ENCODE results near the gene LBH.

Gene LBH

DNA sequence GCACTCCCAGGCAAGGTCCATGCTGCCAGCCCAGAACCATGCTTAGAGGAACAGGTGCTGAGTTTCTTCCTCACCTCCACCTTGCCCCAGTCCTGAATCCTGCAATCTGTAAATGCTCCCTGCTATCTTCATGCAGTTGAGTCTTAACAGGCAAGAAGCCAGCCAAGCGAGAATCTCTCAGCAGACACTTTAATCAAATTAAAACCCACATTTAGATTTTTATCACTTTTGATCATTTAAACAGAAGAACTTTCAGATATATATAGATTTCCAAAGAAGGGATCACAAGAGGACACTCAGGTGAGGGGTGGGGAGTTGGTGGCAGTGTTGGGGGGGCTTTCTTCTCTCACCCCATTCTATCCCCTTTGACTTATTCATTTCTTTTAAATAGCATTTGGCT lies 25.9 kb upstream of the LBH start:
- no peaks in the 10 kb centered on the region for H3K4me1 ChIP-seq
- no peak overlapping the region for H3K9ac ChIP-seq
- H3K4me2 ChIP-seq (ENCODE audit: low read length): no peak overlapping the region
- H3K27ac ChIP-seq: no peak overlapping the region
- no peak overlapping the region for H2AFZ ChIP-seq
- H3K9me3 ChIP-seq (ENCODE audit: control insufficient read depth, low read length): no peaks in the 10 kb centered on the region
- no peak for TF ChIP-seq CTCF (IDR thresholded peaks at IDR 0.05)
- H3K79me2 ChIP-seq: no peaks in the 10 kb centered on the region
- H3K36me3 ChIP-seq (ENCODE audit: control insufficient read depth, insufficient read depth, low read length): no peaks in the 10 kb centered on the region
- H3K27me3 ChIP-seq (ENCODE audit: control insufficient read depth, insufficient read depth, low read length): no peaks in the 10 kb centered on the region
- no peak overlapping the region for H3K4me3 ChIP-seq (ENCODE audit: low read depth, low read length)

GRCh38 chr2:30206461-30207430 lies 24.6 kb upstream of the LBH start:
- Histone ChIP-seq H3K9ac (no peak overlapping the region), H3K4me2 (ENCODE audit: low read length) (no peak overlapping the region), H3K27ac (no peak overlapping the region), H2AFZ (no peak overlapping the region), H3K79me2 (no peaks in the 10 kb centered on the region), H3K27me3 (ENCODE audit: control insufficient read depth, insufficient read depth, low read length) (no peaks in the 10 kb centered on the region), H3K4me3 (ENCODE audit: low read depth, low read length) (no peak overlapping the region), H3K36me3 (ENCODE audit: control insufficient read depth, insufficient read depth, low read length) (no peaks in the 10 kb centered on the region), H3K9me3 (ENCODE audit: control insufficient read depth, low read length) (no peaks in the 10 kb centered on the region), H3K4me1 (no peaks in the 10 kb centered on the region)
- no peak for TF ChIP-seq CTCF (IDR thresholded peaks at IDR 0.05)

- TF ChIP-seq CTCF (IDR thresholded peaks at IDR 0.05): peak; percentile 96
- Histone ChIP-seq H3K9ac (no peak overlapping the region), H3K27ac (no peak overlapping the region), H3K36me3 (ENCODE audit: control insufficient read depth, insufficient read depth, low read length) (no peaks in the 10 kb centered on the region), H3K9me3 (ENCODE audit: control insufficient read depth, low read length) (no peaks in the 10 kb centered on the region), H3K4me1 (no peaks in the 10 kb centered on the region), H3K4me3 (ENCODE audit: low read depth, low read length) (peak overlapping the region; percentile 9), H3K79me2 (no peaks in the 10 kb centered on the region), H3K27me3 (ENCODE audit: control insufficient read depth, insufficient read depth, low read length) (no peaks in the 10 kb centered on the region), H3K4me2 (ENCODE audit: low read length) (no peak overlapping the region), H2AFZ (peak overlapping the region; percentile 38)
Measured at GRCh38 chr2:30208453-30208852, 22.9 kb upstream of the LBH start.

GRCh38 chr2:30209227-30209626 lies 22.1 kb upstream of the LBH start:
- H3K9me3 ChIP-seq (ENCODE audit: control insufficient read depth, low read length): no peaks in the 10 kb centered on the region
- H3K4me2 ChIP-seq (ENCODE audit: low read length): no peak overlapping the region
- H3K4me3 ChIP-seq (ENCODE audit: low read depth, low read length): no peak overlapping the region
- no peaks in the 10 kb centered on the region for H3K79me2 ChIP-seq
- H3K36me3 ChIP-seq (ENCODE audit: control insufficient read depth, insufficient read depth, low read length): no peaks in the 10 kb centered on the region
- H3K9ac ChIP-seq: no peak overlapping the region
- H3K4me1 ChIP-seq: no peaks in the 10 kb centered on the region
- H3K27ac ChIP-seq: no peak overlapping the region
- TF ChIP-seq CTCF (IDR thresholded peaks at IDR 0.05): no peak
- H3K27me3 ChIP-seq (ENCODE audit: control insufficient read depth, insufficient read depth, low read length): no peaks in the 10 kb centered on the region
- H2AFZ ChIP-seq: peak overlapping the region; percentile 38

GRCh38 chr2:30213326-30213725 lies 18.0 kb upstream of the LBH start:
- H3K4me3 ChIP-seq (ENCODE audit: low read depth, low read length): no peak overlapping the region
- no peaks in the 10 kb centered on the region for H3K9me3 ChIP-seq (ENCODE audit: control insufficient read depth, low read length)
- H3K9ac ChIP-seq: no peak overlapping the region
- no peaks in the 10 kb centered on the region for H3K27me3 ChIP-seq (ENCODE audit: control insufficient read depth, insufficient read depth, low read length)
- H3K79me2 ChIP-seq: no peaks in the 10 kb centered on the region
- TF ChIP-seq CTCF (IDR thresholded peaks at IDR 0.05): no peak
- H3K27ac ChIP-seq: no peak overlapping the region
- H2AFZ ChIP-seq: no peak overlapping the region
- H3K4me2 ChIP-seq (ENCODE audit: low read length): no peak overlapping the region
- peaks cover 31% of the 10 kb centered on the region for H3K4me1 ChIP-seq
- H3K36me3 ChIP-seq (ENCODE audit: control insufficient read depth, insufficient read depth, low read length): no peaks in the 10 kb centered on the region

Data from parathyroid adenoma (tissue), 2 donors.